ENCODE measurements around the gene KCNK6.

The KCNK6 gene

GRCh38 chr19:38320969-38321339 lies 1.3 kb downstream of the KCNK6 start:
- Histone ChIP-seq H3K27ac (no peak overlapping the region), H3K9me3 (ENCODE audit: severe bottlenecking) (no peaks in the 10 kb centered on the region), H3K4me3 (ENCODE audit: low read depth, low read length) (no peak overlapping the region), H3K36me3 (no peaks in the 10 kb centered on the region; the same call in none of the 2 replicates), H3K27me3 (ENCODE audit: insufficient read depth, low read depth, severe bottlenecking) (no peaks in the 10 kb centered on the region)
- DNase-seq = no peak
- no peak for TF ChIP-seq CTCF (IDR thresholded peaks at IDR 0.05; ENCODE audit: low read depth, low read length)

- Histone ChIP-seq H3K27ac (no peak overlapping the region), H3K9me3 (ENCODE audit: severe bottlenecking) (no peaks in the 10 kb centered on the region), H3K4me3 (ENCODE audit: low read depth, low read length) (no peak overlapping the region), H3K36me3 (no peaks in the 10 kb centered on the region; the same call in none of the 2 replicates), H3K27me3 (ENCODE audit: insufficient read depth, low read depth, severe bottlenecking) (no peaks in the 10 kb centered on the region)
- no peak for TF ChIP-seq CTCF (IDR thresholded peaks at IDR 0.05; ENCODE audit: low read depth, low read length)
- no peak for DNase-seq
These were observed 2.1 kb downstream of the KCNK6 start for GRCh38 chr19:38321646-38322196.

GRCh38 chr19:38323291-38323690 lies 3.6 kb downstream of the KCNK6 start:
- Histone ChIP-seq H3K4me3 (ENCODE audit: low read depth, low read length) (no peak overlapping the region), H3K36me3 (peaks cover 7% of the 10 kb centered on the region), H3K9me3 (ENCODE audit: severe bottlenecking) (no peaks in the 10 kb centered on the region), H3K27ac (no peak overlapping the region), H3K27me3 (ENCODE audit: insufficient read depth, low read depth, severe bottlenecking) (no peaks in the 10 kb centered on the region)
- no peak for DNase-seq
- TF ChIP-seq CTCF (IDR thresholded peaks at IDR 0.05; ENCODE audit: low read depth, low read length) = no peak

- DNase-seq = no peak
These were observed 4.8 kb downstream of the KCNK6 start for GRCh38 chr19:38324431-38324830.

GRCh38 chr19:38326591-38326990 lies 6.9 kb downstream of the KCNK6 start:
- no peak overlapping the region for H3K27ac ChIP-seq
- DNase-seq = no peak
- no peak for TF ChIP-seq CTCF (IDR thresholded peaks at IDR 0.05; ENCODE audit: low read depth, low read length)
- no peaks in the 10 kb centered on the region for H3K27me3 ChIP-seq (ENCODE audit: insufficient read depth, low read depth, severe bottlenecking)
- peaks cover 7% of the 10 kb centered on the region for H3K36me3 ChIP-seq
- no peak overlapping the region for H3K4me3 ChIP-seq (ENCODE audit: low read depth, low read length)
- H3K9me3 ChIP-seq (ENCODE audit: severe bottlenecking) = no peaks in the 10 kb centered on the region

More at GRCh38 chr19:38324431-38324830, 4.8 kb downstream of the KCNK6 start:
- Histone ChIP-seq H3K27ac (no peak overlapping the region), H3K9me3 (ENCODE audit: severe bottlenecking) (no peaks in the 10 kb centered on the region), H3K4me3 (ENCODE audit: low read depth, low read length) (no peak overlapping the region), H3K27me3 (ENCODE audit: insufficient read depth, low read depth, severe bottlenecking) (no peaks in the 10 kb centered on the region), H3K36me3 (peaks cover 7% of the 10 kb centered on the region)
- no peak for TF ChIP-seq CTCF (IDR thresholded peaks at IDR 0.05; ENCODE audit: low read depth, low read length)

GRCh38 chr19:38329651-38330050 lies 10.0 kb downstream of the KCNK6 start:
- Histone ChIP-seq H3K9me3 (ENCODE audit: severe bottlenecking) (no peaks in the 10 kb centered on the region), H3K27ac (no peak overlapping the region), H3K4me3 (ENCODE audit: low read depth, low read length) (no peak overlapping the region), H3K27me3 (ENCODE audit: insufficient read depth, low read depth, severe bottlenecking) (no peaks in the 10 kb centered on the region), H3K36me3 (peaks cover 7% of the 10 kb centered on the region; the same call in 1 of the 2 replicates)
- no peak for TF ChIP-seq CTCF (IDR thresholded peaks at IDR 0.05; ENCODE audit: low read depth, low read length)
- DNase-seq = no peak

Measured in WERI-Rb-1 (cell line).